ENCODE data around the gene TGFB2.

TGFB2 gene

GRCh38 chr1:218394989-218395388 lies 49.9 kb downstream of the TGFB2 start:
- DNase-seq: no peak

GRCh38 chr1:218395916-218396315 lies 50.8 kb downstream of the TGFB2 start:
- no peak for DNase-seq

GRCh38 chr1:218397752-218398339 lies 52.7 kb downstream of the TGFB2 start:
- DNase-seq: no peak

DNA sequence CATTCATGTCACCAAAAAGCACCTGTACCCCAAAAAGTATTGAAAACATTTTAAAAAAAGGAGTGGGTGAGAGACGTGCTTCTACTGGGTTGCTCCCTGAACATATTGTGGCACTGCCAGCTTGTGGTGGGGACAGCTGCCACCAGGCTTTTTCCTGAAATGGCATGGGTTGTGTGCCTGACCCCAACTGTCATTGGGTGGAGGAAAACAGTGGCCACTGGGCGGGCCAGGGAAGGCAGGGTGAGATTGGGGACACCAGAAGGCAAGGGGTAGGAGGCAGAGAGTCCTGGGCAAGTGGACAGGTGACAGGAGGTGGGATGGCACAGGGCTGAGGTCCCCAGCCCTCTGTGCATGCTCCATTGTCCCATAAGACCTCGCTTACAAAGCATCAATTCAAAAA lies 55.5 kb downstream of the TGFB2 start:
- DNase-seq: no peak

DNA sequence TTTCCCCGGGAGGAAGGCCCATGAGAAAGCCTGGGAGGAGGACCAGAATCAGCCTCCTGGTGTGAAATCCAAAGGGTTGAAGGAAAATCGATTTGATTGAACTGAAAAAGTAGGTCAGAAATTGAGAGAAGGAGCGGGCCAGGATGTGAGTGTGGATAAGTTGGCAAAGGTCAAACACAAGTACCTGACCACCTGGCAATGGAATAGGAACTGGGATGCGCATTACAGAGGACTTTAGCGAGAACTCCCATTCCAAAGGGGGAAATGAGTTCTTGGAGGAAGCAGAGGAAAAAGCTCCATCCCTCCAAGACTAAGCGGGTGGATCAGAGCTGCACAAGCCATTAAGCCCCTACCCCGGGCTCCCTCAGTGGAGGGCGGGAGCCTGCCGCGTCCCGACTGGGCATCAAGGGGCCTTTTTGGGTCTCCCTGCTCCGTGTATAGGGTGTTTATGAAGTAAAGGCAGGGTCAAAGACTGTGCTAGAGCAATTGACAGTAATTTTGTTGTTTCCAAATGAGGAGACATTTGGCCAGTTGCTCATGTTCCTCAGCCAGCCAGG lies 56.4 kb downstream of the TGFB2 start:
- DNase-seq: no peak

GRCh38 chr1:218401998-218402785 lies 57.1 kb downstream of the TGFB2 start:
- DNase-seq: peak; percentile 91

DNA sequence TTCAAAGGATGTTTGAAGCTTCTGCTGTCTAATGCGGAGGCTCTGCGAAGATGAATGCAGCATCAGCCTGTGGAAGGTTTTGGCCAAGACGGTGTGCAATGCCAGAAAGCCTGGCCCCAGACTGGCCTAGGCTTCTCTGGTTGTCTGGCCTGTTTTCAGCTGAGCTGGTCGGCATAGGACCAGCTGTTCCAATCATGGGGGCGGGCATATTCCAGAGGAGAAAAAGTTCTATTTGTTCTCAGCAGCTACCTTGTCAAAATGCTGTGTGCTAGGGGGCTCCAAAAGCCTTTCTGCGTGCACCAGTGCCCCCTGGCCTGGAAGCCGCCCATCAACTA lies 57.6 kb downstream of the TGFB2 start:
- no peak for DNase-seq

- no peak for DNase-seq
Observed at GRCh38 chr1:218403300-218403699, 58.2 kb downstream of the TGFB2 start.

DNA sequence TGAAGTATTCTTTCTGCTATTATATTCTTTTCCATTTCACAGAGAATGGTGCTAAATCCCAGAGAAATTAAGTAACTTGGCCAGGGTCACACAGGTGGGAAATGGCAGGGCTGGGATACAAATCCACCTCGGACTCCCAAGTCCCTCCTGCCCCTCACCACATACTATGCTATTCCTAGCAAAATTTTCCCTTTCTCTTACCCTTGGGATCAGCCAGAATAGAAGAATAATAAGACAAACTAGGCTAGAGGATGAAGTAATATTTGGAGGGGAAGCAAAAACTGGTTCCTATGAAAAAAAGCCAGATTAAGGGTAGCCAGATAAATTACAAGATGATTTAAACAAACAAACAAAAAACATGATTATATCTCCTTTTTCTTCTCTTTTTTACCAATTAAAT lies 62.5 kb downstream of the TGFB2 start:
- no peak for DNase-seq

- no peak for DNase-seq
Observed at GRCh38 chr1:218408135-218408534, 63.0 kb downstream of the TGFB2 start.

- no peak for DNase-seq
Observed at GRCh38 chr1:218408942-218409341, 63.8 kb downstream of the TGFB2 start.

DNA sequence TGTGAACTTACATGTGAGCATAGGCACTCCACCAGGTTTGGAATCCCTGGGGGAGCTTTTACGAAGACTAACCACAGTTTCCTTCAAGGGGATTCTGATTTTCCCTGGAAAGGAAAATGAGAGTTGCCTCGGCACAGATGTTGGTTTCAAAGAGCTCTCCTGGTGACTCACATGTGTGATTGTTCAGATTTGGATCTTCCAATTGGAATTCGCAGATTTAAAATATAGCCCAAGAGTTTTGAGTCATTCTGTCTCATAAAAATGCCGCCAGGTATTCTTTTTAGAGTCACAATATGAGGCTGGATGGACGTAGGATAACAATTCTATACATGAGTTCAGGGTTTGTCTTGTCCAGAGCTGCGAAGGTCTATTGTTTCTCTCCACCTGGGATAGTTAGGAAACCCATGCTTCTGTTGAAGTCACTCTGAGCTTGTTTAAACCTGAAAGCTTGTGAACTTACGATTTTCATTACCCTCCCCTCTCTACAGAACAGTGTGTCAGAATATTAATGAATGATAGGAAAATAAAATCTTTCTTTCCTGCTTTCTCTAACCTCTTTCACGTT lies 64.9 kb downstream of the TGFB2 start:
- no peak for DNase-seq

GRCh38 chr1:218411101-218411500 lies 66.0 kb downstream of the TGFB2 start:
- DNase-seq: no peak

DNA sequence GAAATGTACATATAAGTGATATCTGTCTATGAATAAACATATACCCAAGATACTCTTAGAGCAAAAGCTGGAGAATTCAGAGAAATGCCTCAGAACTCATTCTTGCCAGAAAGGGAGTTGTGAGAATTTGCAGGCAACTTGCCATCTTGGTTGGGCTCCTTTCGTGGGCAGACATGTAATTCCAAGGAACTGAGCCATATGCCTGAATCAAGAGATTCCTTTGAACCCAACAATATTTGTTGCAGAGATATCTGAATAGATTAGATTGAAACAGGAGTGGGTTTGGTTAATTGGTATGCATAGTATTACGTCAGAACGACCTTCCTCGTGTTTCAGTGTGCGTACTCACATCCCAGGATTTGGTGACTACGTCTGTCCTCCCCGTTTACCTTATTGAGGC lies 67.0 kb downstream of the TGFB2 start:
- no peak for DNase-seq

DNA sequence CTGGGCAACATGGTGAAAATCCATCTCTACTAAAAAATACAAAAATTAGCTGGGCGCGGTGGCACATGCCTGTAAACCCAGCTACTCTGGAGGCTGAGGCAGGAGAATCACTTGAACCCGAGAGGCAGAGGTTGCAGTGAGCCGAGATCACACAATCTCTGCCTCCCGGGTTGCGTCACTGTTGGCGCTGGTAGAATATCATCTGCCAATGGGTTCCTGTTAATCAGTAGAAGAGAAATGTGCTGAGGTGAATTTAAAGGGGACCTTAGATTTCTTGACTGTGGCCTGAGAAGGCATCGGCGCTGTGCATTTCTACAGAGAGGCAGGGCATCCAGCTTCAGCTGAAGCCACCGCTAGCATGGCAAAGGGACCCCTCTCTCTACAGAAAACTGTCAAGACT lies 68.0 kb downstream of the TGFB2 start:
- DNase-seq: no peak

DNA sequence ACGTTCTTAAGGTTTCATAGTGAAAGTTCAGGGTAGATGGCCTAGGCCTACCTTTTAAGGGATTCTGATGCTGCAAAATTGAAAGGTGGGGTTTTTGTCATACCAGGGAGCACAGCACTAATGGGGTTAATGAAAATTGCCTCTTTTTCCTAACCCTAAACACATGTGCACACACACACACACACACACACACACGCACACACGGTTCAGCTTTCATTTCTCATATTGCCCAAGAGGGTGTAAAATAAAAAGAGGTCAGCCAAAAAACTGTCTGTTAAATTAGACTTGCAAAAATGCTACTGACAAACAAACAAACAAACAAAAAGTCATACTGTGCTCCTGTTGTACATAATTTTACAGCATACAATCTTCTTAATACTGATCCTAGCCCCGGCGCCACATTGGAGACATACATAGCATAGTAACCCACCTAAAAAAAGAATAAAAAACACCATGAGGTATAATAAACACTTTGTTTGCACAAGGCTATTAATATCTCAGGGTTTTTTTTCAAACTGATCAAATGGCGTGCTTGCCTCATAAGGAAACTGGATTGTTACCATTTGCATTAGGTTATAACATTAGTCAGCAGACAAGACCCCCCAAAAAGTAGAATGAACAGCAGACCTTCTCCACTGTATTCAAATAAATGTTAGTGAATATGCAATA lies 69.1 kb downstream of the TGFB2 start:
- DNase-seq: no peak

DNA sequence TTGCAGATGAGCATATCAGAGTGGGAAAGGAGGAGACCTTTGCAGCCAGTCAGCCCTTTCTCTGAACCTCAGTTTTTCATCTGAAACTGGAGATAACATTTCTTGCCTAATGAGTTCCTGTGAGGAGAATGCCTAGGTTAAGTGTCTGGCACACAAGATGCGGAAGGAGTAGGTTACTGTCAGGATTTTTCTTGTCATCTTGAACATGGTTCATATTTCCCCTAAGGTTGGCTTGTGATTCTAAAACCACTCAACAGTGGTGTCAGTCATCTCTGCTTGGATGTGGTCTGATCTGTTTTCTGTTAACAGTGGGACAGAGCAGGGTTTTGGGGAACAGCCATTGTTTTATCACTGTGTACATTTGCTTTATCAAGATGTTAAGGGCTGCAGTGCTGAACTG lies 70.6 kb downstream of the TGFB2 start:
- no peak for DNase-seq

GRCh38 chr1:218421531-218421930 lies 76.4 kb downstream of the TGFB2 start:
- no peak for DNase-seq

GRCh38 chr1:218424502-218424901 lies 79.4 kb downstream of the TGFB2 start:
- no peak for DNase-seq

GRCh38 chr1:218425647-218426342 lies 80.7 kb downstream of the TGFB2 start:
- DNase-seq: no peak

DNA sequence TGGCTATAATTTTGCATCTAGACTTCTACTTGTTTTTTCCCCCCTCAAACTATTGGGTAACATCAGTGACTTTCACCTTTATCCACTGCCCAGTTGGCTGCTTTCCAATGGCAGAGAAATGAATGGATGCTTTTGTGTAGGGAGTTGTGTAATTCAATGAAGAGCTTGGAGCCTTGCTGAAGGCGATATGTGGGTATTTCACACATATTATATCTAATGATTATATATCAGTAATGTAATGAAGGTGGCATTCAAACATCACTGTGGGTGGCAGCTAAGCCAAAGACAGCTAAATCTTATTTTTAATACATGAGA lies 81.2 kb downstream of the TGFB2 start:
- DNase-seq: no peak

GRCh38 chr1:218429301-218429700 lies 84.2 kb downstream of the TGFB2 start:
- DNase-seq: no peak

DNA sequence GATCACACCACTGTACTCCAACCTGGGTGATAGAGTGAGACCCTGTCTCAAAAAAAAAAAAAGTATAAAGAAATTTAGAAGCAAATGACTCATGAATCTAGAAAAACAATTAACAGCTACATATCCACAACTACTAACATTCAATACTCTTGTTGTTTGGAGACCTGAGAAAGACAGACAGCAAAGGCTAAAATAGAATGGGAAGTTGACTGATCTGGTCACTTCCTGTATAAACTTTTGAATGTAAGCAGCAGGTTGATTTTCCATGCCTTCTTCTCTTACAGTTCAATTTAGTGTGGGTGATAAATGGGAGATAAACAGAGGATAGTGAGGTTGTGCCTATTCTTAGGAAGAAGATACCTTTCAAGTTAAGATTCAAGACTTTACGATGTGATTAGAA lies 85.2 kb downstream of the TGFB2 start:
- DNase-seq: no peak

Measured in NCI-H748 treated with DMSO at 0.1 percent for 48 hours (cell line).